GM19238 (cell line): ENCODE measurements around the gene ZSWIM2.
"Not testable (repeated sequence)": the region's sequence is repeated elsewhere in the genome, so short reads cannot be mapped to it uniquely, and the experiment has no call there.

Experiments used
- DNase-seq: peaks from one replicate; pipeline ENCODE4 v3.0.0; 2011; ENCODE audit warnings: low spot score; ENCODE audit not compliant: insufficient read length

Gene ZSWIM2

GRCh38 chr2:186848873-186849578, at the start of gene ZSWIM2:
Gene ZSWIM2 (minus strand): TSS chr2:186849170. CDS start chr2:186849130, 40 bp downstream.
- DNase-seq, result no peak

- not testable (repeated sequence) for DNase-seq
Measured at GRCh38 chr2:186896220-186896619, 47.2 kb upstream of the ZSWIM2 start.

GRCh38 chr2:186895451-186895850, 46.5 kb upstream of the ZSWIM2 start:
- no peak for DNase-seq

GRCh38 chr2:186894478-186894877, 45.5 kb upstream of the ZSWIM2 start:
- no peak for DNase-seq

- DNase-seq, result no peak
Measured at GRCh38 chr2:186892821-186893220, 43.9 kb upstream of the ZSWIM2 start.

- no peak for DNase-seq
Measured at GRCh38 chr2:186891185-186891621, 42.2 kb upstream of the ZSWIM2 start.

- no peak for DNase-seq
Measured at GRCh38 chr2:186889101-186889879, 40.3 kb upstream of the ZSWIM2 start.

- DNase-seq, result no peak
Measured at GRCh38 chr2:186887107-186888090, 38.4 kb upstream of the ZSWIM2 start.

GRCh38 chr2:186884587-186884986, 35.6 kb upstream of the ZSWIM2 start:
- DNase-seq, result no peak

- no peak for DNase-seq
Measured at GRCh38 chr2:186883666-186884065, 34.7 kb upstream of the ZSWIM2 start.

GRCh38 chr2:186882511-186883071, 33.6 kb upstream of the ZSWIM2 start:
- DNase-seq, result no peak

GRCh38 chr2:186881660-186882059, 32.7 kb upstream of the ZSWIM2 start:
- no peak for DNase-seq

GRCh38 chr2:186879312-186879711, 30.3 kb upstream of the ZSWIM2 start:
- no peak for DNase-seq

- no peak for DNase-seq
Measured at GRCh38 chr2:186874713-186875112, 25.7 kb upstream of the ZSWIM2 start.

GRCh38 chr2:186871881-186872280, 22.9 kb upstream of the ZSWIM2 start:
- no peak for DNase-seq

GRCh38 chr2:186868344-186868743, 19.4 kb upstream of the ZSWIM2 start:
- DNase-seq, result no peak

- no peak for DNase-seq
Measured at GRCh38 chr2:186862869-186863709, 14.1 kb upstream of the ZSWIM2 start.

- DNase-seq, result no peak
Measured at GRCh38 chr2:186855216-186855615, 6.2 kb upstream of the ZSWIM2 start.

- no peak for DNase-seq
Measured at GRCh38 chr2:186853951-186854350, 5.0 kb upstream of the ZSWIM2 start.

- DNase-seq, result no peak
Measured at GRCh38 chr2:186852508-186852907, 3.5 kb upstream of the ZSWIM2 start.
